ENCODE measurements around the gene SEC11C. TPM values are rescaled to one million over a fixed set of nuclear protein-coding genes. Genes with fewer than 3 reads are reported as not detected.
"Not testable (repeated sequence)": the region's sequence is repeated elsewhere in the genome, so short reads cannot be mapped to it uniquely, and the experiment has no call there.

The SEC11C gene
- total RNA-seq, 2 donors from 2014 or later: 76.6 to 711 TPM

DNA sequence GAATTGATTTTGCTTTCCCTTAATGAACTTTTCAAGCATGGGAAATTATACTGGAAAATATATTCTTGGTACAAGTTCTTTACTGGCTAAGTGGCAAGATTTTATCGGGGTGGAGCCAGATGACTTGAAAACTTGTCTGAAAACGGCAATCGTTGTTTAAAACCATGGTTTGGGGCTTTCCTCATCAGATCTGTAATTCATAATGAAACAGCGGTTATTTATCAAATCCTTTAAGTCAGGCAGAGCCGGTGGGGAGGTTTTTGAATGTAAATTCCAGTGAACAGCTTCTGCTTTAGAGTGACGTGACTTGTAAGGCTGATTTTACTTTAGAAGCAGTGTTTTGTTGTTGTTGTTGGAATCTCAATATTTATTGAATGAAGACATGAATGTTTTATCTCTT lies 2.6 kb downstream of the SEC11C start:
- H3K4me1 ChIP-seq (replicated peaks): no peaks in the 10 kb centered on the region
- peak overlapping the region in 1 of 2 donors; percentile 3 for H3K4me3 ChIP-seq
- intact Hi-C loops (cut with DNase I): no loop called here
- peak overlapping the region; percentile 79 to 84 for H3K27ac ChIP-seq
- no peaks in the 10 kb centered on the region for H3K36me3 ChIP-seq
- TF ChIP-seq, protein P1, sequence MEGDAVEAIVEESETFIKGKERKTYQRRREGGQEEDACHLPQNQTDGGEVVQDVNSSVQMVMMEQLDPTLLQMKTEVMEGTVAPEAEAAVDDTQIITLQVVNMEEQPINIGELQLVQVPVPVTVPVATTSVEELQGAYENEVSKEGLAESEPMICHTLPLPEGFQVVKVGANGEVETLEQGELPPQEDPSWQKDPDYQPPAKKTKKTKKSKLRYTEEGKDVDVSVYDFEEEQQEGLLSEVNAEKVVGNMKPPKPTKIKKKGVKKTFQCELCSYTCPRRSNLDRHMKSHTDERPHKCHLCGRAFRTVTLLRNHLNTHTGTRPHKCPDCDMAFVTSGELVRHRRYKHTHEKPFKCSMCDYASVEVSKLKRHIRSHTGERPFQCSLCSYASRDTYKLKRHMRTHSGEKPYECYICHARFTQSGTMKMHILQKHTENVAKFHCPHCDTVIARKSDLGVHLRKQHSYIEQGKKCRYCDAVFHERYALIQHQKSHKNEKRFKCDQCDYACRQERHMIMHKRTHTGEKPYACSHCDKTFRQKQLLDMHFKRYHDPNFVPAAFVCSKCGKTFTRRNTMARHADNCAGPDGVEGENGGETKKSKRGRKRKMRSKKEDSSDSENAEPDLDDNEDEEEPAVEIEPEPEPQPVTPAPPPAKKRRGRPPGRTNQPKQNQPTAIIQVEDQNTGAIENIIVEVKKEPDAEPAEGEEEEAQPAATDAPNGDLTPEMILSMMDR (IDR thresholded peaks at IDR 0.05): no peak
- no peak for TF ChIP-seq POLR2AphosphoS5 (IDR thresholded peaks at IDR 0.05)
- no peak for TF ChIP-seq POLR2A (IDR thresholded peaks at IDR 0.05)
- WGBS: 61% methylated on average over 6 of the region's 6 CpGs
- DNase-seq (ENCODE audit: low spot score): no peak
- H3K27me3 ChIP-seq (replicated peaks; ENCODE audit: insufficient read depth): no peaks in the 10 kb centered on the region
- no peaks in the 10 kb centered on the region for H3K9me3 ChIP-seq

DNA sequence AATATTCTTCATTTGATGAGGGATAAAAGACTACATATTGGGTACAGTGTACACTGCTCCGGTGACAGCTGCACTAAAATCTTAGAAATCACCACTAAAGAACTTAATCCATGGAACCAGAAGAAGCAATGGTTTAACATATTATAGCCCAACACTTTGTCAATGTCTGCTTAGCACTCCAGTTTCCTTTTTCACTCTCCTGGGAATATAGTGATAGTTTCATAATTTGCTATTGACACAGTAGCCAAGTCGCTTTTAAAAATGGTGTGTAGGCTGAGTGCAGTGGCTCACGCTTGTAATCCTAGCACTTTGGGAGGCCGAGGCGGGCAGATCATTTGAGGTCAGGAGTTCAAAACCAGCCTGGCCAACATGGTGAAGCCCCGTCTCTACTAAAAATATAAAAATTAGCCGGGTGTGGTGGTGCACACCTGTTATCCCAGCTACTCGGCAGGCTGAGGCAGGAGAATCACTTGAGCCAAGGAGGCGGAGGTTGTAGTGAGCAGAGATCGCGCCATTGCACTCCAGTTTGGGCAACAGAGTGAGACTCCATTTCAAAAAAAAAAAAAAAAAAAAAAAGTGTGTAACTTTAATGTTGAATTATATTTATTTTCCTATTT lies 3.2 kb downstream of the SEC11C start:
- DNase-seq (ENCODE audit: low spot score); H3K9me3 ChIP-seq; H3K27me3 ChIP-seq (replicated peaks; ENCODE audit: insufficient read depth); H3K36me3 ChIP-seq; H3K27ac ChIP-seq; intact Hi-C loops (cut with DNase I); H3K4me1 ChIP-seq (replicated peaks): not testable (repeated sequence)
- 88% methylated on average over 11 of the region's 11 CpGs for WGBS
- H3K4me3 ChIP-seq: peak overlapping the region in 1 of 2 donors; percentile 3

DNA sequence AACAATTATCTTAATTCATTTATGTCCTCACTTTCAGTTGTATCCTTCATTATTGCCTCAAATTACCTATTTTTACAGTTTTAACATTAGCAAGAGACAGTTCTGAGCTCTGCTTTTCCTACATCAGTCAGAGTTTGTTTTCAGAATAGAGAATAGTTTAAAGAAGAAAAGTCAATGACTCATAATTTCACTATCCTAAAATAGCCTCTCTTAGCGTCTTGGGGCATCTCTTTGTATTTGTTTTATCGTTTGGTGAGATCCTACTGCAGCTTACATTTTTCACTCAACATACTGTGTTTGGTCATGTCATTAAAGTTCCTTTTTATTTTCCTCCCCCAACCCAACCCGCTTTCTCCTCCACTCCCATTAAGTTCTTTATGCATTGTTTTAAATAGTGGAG lies 3.8 kb downstream of the SEC11C start:
- no peaks in the 10 kb centered on the region for H3K36me3 ChIP-seq
- intact Hi-C loops (cut with DNase I): no loop called here
- DNase-seq (ENCODE audit: low spot score): no peak
- H3K4me3 ChIP-seq: no peak overlapping the region
- H3K9me3 ChIP-seq: no peaks in the 10 kb centered on the region
- no peak for TF ChIP-seq POLR2A (IDR thresholded peaks at IDR 0.05)
- TF ChIP-seq, protein P1 (IDR thresholded peaks at IDR 0.05): no peak
- no peak overlapping the region for H3K27ac ChIP-seq
- H3K27me3 ChIP-seq (replicated peaks; ENCODE audit: insufficient read depth): no peaks in the 10 kb centered on the region
- WGBS: 57% methylated on average over 3 of the region's 3 CpGs
- H3K4me1 ChIP-seq (replicated peaks): no peaks in the 10 kb centered on the region

DNA sequence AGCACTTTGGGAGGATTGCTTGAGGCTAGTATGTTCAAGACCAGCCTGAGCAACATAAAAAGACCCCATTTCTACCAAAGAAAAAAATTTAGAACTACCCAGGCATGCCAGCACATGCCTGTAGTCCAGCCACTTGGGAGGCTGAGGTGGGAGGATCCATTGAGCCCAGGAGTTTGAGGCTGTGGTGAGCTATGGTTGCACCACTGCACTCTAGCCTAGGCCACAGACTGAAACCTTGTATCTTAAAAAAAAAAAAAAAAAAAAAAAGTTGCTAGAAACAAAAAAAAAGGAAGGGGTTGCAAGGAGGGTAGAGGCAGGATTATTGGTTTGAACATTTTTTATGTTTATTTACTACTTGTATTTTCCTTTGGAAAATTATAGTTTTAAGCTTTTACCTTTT lies 4.8 kb downstream of the SEC11C start:
- Histone ChIP-seq H3K27ac (no peak overlapping the region), H3K27me3 (replicated peaks; ENCODE audit: insufficient read depth) (no peaks in the 10 kb centered on the region), H3K4me3 (no peak overlapping the region), H3K9me3 (no peaks in the 10 kb centered on the region), H3K4me1 (replicated peaks) (no peaks in the 10 kb centered on the region), H3K36me3 (no peaks in the 10 kb centered on the region)
- no peak for DNase-seq (ENCODE audit: low spot score)
- TF ChIP-seq, protein P1 (IDR thresholded peaks at IDR 0.05): no peak
- TF ChIP-seq POLR2A (IDR thresholded peaks at IDR 0.05) (no peak), POLR2AphosphoS5 (IDR thresholded peaks at IDR 0.05) (no peak)
- intact Hi-C loops (cut with DNase I): no loop called here

DNA sequence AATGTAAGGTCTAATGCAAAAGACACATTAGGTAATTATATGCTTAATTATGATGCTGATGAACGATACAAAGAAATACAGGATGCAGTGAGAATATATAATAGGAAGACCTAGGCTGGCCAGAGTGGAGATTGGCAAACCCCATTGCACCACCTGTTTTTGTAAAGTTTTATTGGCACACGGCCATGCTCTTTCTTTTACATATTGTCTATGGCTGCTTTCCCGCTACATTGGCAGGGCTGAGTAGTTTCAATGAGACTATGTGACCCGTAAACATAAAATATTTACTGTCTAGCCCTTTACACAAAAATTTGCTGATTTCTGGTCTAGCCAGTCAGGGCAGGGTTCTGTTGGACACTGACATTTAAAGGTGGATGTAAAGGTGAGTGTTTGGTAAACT lies 5.4 kb downstream of the SEC11C start:
- no peaks in the 10 kb centered on the region for H3K27me3 ChIP-seq (replicated peaks; ENCODE audit: insufficient read depth)
- H3K9me3 ChIP-seq: no peaks in the 10 kb centered on the region
- no peak overlapping the region for H3K27ac ChIP-seq
- peak; percentile 64 for TF ChIP-seq POLR2AphosphoS5 (IDR thresholded peaks at IDR 0.05)
- no peak for TF ChIP-seq POLR2A (IDR thresholded peaks at IDR 0.05)
- H3K36me3 ChIP-seq: no peaks in the 10 kb centered on the region
- no peak overlapping the region for H3K4me3 ChIP-seq
- DNase-seq (ENCODE audit: low spot score): peak; percentile 57
- H3K4me1 ChIP-seq (replicated peaks): no peaks in the 10 kb centered on the region
- 51% methylated on average over 4 of the region's 4 CpGs for WGBS
- intact Hi-C loops (cut with DNase I): no loop called here

DNA sequence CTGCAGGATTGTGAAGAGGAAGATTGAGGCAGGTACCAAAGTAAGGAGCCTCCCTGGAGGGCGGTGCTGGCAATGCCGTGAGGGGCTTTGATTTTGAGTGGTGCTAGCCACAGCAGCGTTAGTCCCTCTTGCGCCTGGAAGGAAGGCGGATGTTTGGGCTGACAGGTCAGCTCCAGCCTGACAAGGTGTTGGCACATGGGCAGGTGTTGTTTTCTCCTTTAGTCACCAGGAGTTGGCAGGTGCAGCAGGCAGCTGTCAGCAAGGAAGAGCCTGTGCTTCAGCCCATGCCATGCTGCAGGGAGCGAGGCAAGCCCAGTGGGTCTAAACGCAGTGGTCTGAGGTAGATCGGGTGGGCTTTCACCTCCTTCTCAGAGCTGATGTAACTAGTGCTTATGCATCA lies 8.5 kb downstream of the SEC11C start:
- Histone ChIP-seq H3K4me3 (no peak overlapping the region), H3K27me3 (replicated peaks; ENCODE audit: insufficient read depth) (no peaks in the 10 kb centered on the region), H3K27ac (no peak overlapping the region), H3K9me3 (no peaks in the 10 kb centered on the region), H3K4me1 (replicated peaks) (no peaks in the 10 kb centered on the region), H3K36me3 (no peaks in the 10 kb centered on the region)
- TF ChIP-seq POLR2AphosphoS5 (IDR thresholded peaks at IDR 0.05) (no peak), POLR2A (IDR thresholded peaks at IDR 0.05) (no peak)
- TF ChIP-seq, protein P1 (IDR thresholded peaks at IDR 0.05): no peak
- intact Hi-C loops (cut with DNase I): no loop called here
- DNase-seq (ENCODE audit: low spot score): peak; percentile 6
- WGBS: 83% methylated on average over 8 of the region's 8 CpGs
